Kidney (tissue), 14 donors: Measurements from ENCODE around the gene KLHL22. TPM values are rescaled to one million over a fixed set of nuclear protein-coding genes. Genes with fewer than 3 reads are reported as not detected.
"Not testable (repeated sequence)": the region's sequence is repeated elsewhere in the genome, so short reads cannot be mapped to it uniquely, and the experiment has no call there.

Experiments used
- DNase-seq, 5 donors: peaks; one replicate each; pipeline ENCODE4 v3.0.0-alpha.2; 2013 to 2020
- FAIRE-seq: peaks from 2 replicates; lab custom pipeline; 2012; peaks lifted over from hg19 to GRCh38; lab: Jason Lieb, UNC
- H3K27ac ChIP-seq, 2 donors: one replicate each; pipeline ENCODE4 v1.7.0; 2013; ENCODE audit warnings: low read depth in 2 of 2, low read length in 2 of 2, inconsistent platforms in 1 of 2
- H3K27me3 ChIP-seq: one replicate; pipeline ENCODE4 v1.7.1; 2013; ENCODE audit warnings: low read length, inconsistent platforms; ENCODE audit not compliant: control insufficient read depth, insufficient read depth
- H3K36me3 ChIP-seq, 3 donors: one replicate each; pipeline versions ENCODE4 v1.7.0 to v1.7.1; 2013; ENCODE audit warnings: low read length in 3 of 3, control low read depth in 1 of 3, inconsistent platforms in 1 of 3; ENCODE audit not compliant: insufficient read depth in 3 of 3, control insufficient read depth in 2 of 3
- H3K4me1 ChIP-seq, 3 donors: one replicate each; pipeline versions ENCODE4 v1.7.0 to v1.7.1; 2013; ENCODE audit warnings: low read length in 3 of 3, inconsistent platforms in 1 of 3, low read depth in 1 of 3; ENCODE audit not compliant: control insufficient read depth in 2 of 3, insufficient read depth in 2 of 3
- H3K4me3 ChIP-seq, 3 donors: one replicate each; pipeline versions ENCODE4 v1.7.0 to v1.8.1; 2013; ENCODE audit warnings: low read length in 3 of 3, control low read depth in 1 of 3, inconsistent platforms in 1 of 3
- H3K9ac ChIP-seq, 3 donors: one replicate each; pipeline versions ENCODE4 v1.7.0 to v1.7.1; 2013; ENCODE audit warnings: low read length in 3 of 3, control low read depth in 1 of 3, inconsistent platforms in 1 of 3
- H3K9me3 ChIP-seq, 3 donors: one replicate each; pipeline versions ENCODE4 v1.7.0 to v1.7.1; 2013; ENCODE audit warnings: low read length in 3 of 3, control low read depth in 1 of 3, inconsistent platforms in 1 of 3; ENCODE audit not compliant: control insufficient read depth in 2 of 3, insufficient read depth in 1 of 3
- intact Hi-C: fragments of 100-400 bp; cut with DNase I; formaldehyde crosslinking; loops from one replicate; pipeline ENCODE4 v1.11.1; 2022
- polyA plus RNA-seq: library from polyadenylated mRNA; stranded (reverse); fragments of 350-450 nt; fragmentation: Illumina TruSeq; extraction: RNeasy Lipid Tissue Mini Kit (QIAGEN cat#74804); gene quantifications from one replicate; pipeline ENCODE4 v1.2.3, GENCODE V29; 2014; ENCODE audit warnings: low read depth, low replicate concordance; ENCODE audit not compliant: insufficient read depth
- total RNA-seq: library from RNA; stranded (reverse); fragmentation: NEBNext Ultra II Directional; extraction: Animal tissue kit (Norgen Biotek cat#: 25700); gene quantifications from one replicate; pipeline ENCODE4 v1.2.1, GENCODE V29; 2021
- TF ChIP-seq, protein P1 (sequence below): IDR thresholded peaks from 3 replicates; pipeline ENCODE4 v1.5.1; 2012; ENCODE audit warnings: mild to moderate bottlenecking, moderate library complexity, borderline replicate concordance; ENCODE audit not compliant: insufficient read depth; ENCODE audit errors: extremely low read depth
- donor health status: control.
- donor health status: control.
- donor health status: control.
- donor health status: control.
- donor health status: control.
- donor health status: DM: yes; HTN: yes; CAD: no.
- donor health status: Normal renal cell carcinoma (clear cell type).

Gene KLHL22
- total and polyA plus RNA-seq, 2 donors from 2014 or later: 22.4 to 24.3 TPM

DNA sequence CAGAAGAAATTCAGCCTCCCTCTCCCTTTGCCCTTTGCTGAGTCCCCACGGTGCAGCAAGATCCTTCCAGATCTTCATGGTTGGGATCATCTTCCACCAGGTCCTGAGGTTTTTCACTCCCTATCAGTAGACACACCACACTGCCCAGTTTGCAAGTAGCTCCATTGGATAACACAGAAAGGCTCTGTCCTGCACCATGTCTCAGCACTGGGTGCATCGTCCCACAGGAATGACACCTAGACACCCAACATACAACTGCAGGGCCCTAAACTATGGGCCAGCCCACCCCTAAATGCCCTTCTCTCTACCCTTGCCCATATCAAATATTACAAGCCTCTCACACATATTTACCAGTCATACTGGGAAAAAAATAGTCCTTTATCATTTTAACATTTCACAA lies 9.4 kb downstream of the KLHL22 start:
- Histone ChIP-seq H3K36me3 (peaks cover 0 to 8% (median 0%) of the 10 kb centered on the region in 3 donors), H3K9ac (no peak overlapping the region), H3K9me3 (no peaks in the 10 kb centered on the region), H3K4me3 (no peak overlapping the region), H3K27me3 (no peaks in the 10 kb centered on the region), H3K4me1 (peaks cover 0 to 3% (median 0%) of the 10 kb centered on the region in 3 donors), H3K27ac (no peak overlapping the region)
- intact Hi-C loops: no loop called here
- FAIRE-seq (no peak), DNase-seq (no peak)
- TF ChIP-seq, protein P1, sequence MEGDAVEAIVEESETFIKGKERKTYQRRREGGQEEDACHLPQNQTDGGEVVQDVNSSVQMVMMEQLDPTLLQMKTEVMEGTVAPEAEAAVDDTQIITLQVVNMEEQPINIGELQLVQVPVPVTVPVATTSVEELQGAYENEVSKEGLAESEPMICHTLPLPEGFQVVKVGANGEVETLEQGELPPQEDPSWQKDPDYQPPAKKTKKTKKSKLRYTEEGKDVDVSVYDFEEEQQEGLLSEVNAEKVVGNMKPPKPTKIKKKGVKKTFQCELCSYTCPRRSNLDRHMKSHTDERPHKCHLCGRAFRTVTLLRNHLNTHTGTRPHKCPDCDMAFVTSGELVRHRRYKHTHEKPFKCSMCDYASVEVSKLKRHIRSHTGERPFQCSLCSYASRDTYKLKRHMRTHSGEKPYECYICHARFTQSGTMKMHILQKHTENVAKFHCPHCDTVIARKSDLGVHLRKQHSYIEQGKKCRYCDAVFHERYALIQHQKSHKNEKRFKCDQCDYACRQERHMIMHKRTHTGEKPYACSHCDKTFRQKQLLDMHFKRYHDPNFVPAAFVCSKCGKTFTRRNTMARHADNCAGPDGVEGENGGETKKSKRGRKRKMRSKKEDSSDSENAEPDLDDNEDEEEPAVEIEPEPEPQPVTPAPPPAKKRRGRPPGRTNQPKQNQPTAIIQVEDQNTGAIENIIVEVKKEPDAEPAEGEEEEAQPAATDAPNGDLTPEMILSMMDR: no peak

DNA sequence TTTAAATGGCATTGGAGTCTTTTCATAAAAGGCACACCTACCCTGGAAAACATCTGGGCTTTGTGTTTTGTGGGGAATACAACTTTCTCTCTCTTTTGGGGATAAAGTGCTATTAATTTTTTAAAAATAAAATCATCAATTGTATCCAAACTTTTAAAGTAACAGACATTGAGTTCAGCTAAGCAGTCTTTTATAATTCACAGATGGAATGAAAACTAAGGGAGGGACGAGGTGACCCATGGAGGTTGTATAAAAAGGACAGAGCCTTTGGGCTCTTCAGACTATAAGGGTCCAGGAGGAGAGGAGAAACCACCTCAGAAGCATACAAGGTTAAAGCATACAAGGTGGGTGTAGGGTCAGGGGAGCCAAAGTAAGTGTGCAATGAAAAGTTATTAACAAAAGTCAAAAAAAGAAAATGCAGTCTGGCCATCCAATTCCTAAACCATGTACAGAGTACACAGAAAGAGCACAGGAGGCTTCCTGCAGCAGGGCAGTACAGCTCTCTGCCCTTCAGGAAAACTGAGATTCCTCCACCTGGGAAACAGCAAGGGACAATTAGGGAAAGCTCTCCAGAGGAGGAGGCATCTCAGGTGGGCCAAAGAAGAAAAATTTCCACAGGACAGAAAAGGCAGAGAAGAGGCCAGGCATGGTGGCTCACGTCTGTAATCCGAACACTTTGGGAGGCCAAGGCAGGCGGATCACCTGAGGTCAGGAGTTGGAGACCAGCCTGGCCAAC lies 10.5 kb downstream of the KLHL22 start:
- DNase-seq: no peak
- TF ChIP-seq, protein P1: no peak
- Histone ChIP-seq H3K27me3 (no peaks in the 10 kb centered on the region), H3K4me3 (no peak overlapping the region), H3K36me3 (peaks cover 0 to 8% (median 0%) of the 10 kb centered on the region in 3 donors), H3K9ac (no peak overlapping the region), H3K4me1 (peaks cover 0 to 3% (median 0%) of the 10 kb centered on the region in 3 donors), H3K27ac (no peak overlapping the region), H3K9me3 (no peaks in the 10 kb centered on the region)
- intact Hi-C loops: no loop called here
- FAIRE-seq: no peak

DNA sequence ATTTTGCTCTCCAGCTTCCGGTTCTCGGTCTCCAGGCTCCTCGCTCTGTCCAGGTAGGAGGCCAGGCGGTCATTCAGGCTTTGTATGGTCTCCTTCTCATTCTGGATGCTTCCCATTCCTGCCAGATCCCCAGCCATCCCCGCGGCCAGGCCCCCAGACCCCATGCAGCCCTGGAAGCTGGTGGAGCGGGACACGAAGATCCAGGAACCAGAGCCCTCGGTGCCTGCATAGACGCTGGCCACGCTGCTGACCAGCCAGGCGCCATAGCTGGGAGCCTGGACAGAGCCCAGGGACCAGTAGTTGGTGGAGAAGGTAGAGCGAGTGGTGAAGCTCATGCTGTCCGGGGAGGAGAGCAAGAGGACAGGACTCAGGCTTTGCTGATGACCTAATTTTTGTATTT lies 11.8 kb downstream of the KLHL22 start:
- H3K4me1 ChIP-seq: no peaks in the 10 kb centered on the region
- H3K36me3 ChIP-seq: peaks cover 0 to 5% (median 0%) of the 10 kb centered on the region in 3 donors
- H3K9me3 ChIP-seq: no peaks in the 10 kb centered on the region
- H3K27me3 ChIP-seq: no peaks in the 10 kb centered on the region
- DNase-seq: no peak
- no peak overlapping the region for H3K4me3 ChIP-seq
- no peak overlapping the region for H3K9ac ChIP-seq
- H3K27ac ChIP-seq: no peak overlapping the region
- intact Hi-C loops: no loop called here
- no peak for FAIRE-seq
- TF ChIP-seq, protein P1: no peak

DNA sequence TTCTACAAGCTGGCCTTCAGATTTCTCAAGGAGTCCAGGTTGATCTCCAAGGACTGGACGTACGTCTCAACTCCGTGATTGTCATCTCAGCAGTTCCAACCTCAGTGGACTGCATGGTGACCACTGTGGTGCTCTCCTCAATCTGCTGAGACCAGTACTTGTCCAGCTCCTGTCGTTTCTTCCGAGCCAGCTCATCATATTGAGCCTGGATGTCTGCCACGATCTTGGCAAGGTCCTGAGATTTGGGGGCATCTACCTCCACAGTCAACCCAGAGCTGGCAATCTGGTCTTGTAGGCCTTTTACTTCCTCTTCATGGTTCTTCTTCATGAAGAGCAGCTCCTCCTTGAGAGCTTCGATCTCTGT lies 12.5 kb downstream of the KLHL22 start:
- H3K4me3 ChIP-seq, intact Hi-C loops, FAIRE-seq, H3K4me1 ChIP-seq, H3K9ac ChIP-seq, H3K27ac ChIP-seq, H3K9me3 ChIP-seq, DNase-seq, H3K27me3 ChIP-seq, H3K36me3 ChIP-seq: not testable (repeated sequence)
